SK-N-SH (cell line): Measurements from ENCODE around the gene SMG1. TPM values are rescaled to one million over a fixed set of nuclear protein-coding genes. Genes with fewer than 3 reads are reported as not detected.

Source experiments
- CTCF ChIA-PET: fragments of 300-600, 350-600 bp; formaldehyde crosslinking; extraction: SDS; loops from one replicate; lab custom pipeline; 2021; lab: Yijun Ruan, JAX
- POLR2A ChIA-PET: fragments of 350-600 bp; sonication (Branson Sonifier 250); formaldehyde crosslinking; extraction: SDS; loops from one replicate; lab custom pipeline; 2020; ENCODE audit warnings: antibody characterized with exemption, inconsistent platforms; lab: Yijun Ruan, JAX
- DNase-seq: peaks from one replicate; pipeline ENCODE4 v3.0.0; 2012
- H2AFZ ChIP-seq: fragments of 200-600 bp; sonication (generic); 2 replicates; pipeline ENCODE4 v1.8.1; 2016; ENCODE audit warnings: antibody characterized with exemption, mild to moderate bottlenecking, low read depth
- H3F3A ChIP-seq: fragments of 200-600 bp; sonication (generic); replicated peaks from 2 replicates; pipeline ENCODE3; 2016; ENCODE audit warnings: antibody characterized with exemption, mild to moderate bottlenecking; ENCODE audit not compliant: insufficient read depth
- H3K27ac ChIP-seq, 2 experiments: fragments of 200-500 bp in 1 of 2; fragments of 200-600 bp in 1 of 2; sonication (Bioruptor generic) in 1 of 2; sonication (generic), shearing (Covaris generic) in 1 of 2; 2 replicates each; pipeline versions ENCODE4 v1.5.1 to v1.6.1; 2014 to 2016; ENCODE audit warnings: low read depth in 2 of 2, inconsistent platforms in 1 of 2, low read length in 1 of 2, mild to moderate bottlenecking in 1 of 2, mixed read lengths in 1 of 2
- H3K27me3 ChIP-seq: fragments of 200-600 bp; sonication (generic), shearing (Covaris generic); 2 replicates; pipeline ENCODE4 v1.6.1; 2016; ENCODE audit warnings: mixed run types; ENCODE audit not compliant: insufficient read depth
- H3K36me3 ChIP-seq, 2 experiments: fragments of 200-500 bp in 1 of 2; fragments of 200-600 bp in 1 of 2; sonication (Bioruptor generic) in 1 of 2; sonication (generic) in 1 of 2; replicated peaks in 1 of 2; 2 replicates each; pipeline versions ENCODE3 to v1.5.1; 2014 to 2016; ENCODE audit warnings: low read length in 1 of 2, mild to moderate bottlenecking in 1 of 2; ENCODE audit not compliant: insufficient read depth in 2 of 2, control insufficient read depth in 1 of 2
- H3K4me1 ChIP-seq, 2 experiments: fragments of 200-500 bp in 1 of 2; fragments of 200-600 bp in 1 of 2; sonication (Bioruptor generic) in 1 of 2; sonication (generic), shearing (Covaris generic) in 1 of 2; 2 replicates each; pipeline versions ENCODE4 v1.5.1 to v1.6.1; 2014 to 2016; ENCODE audit warnings: low read depth in 1 of 2, low read length in 1 of 2, mixed run types in 1 of 2; ENCODE audit not compliant: insufficient read depth in 2 of 2, control insufficient read depth in 1 of 2
- H3K4me2 ChIP-seq: fragments of 200-600 bp; sonication (generic), shearing (Covaris generic); 2 replicates; pipeline ENCODE4 v1.6.1; 2017; ENCODE audit warnings: mixed run types
- H3K4me3 ChIP-seq, 2 experiments: fragments of 200-500 bp in 1 of 2; fragments of 200-600 bp in 1 of 2; sonication (Bioruptor generic) in 1 of 2; sonication (generic), shearing (Covaris generic) in 1 of 2; 2 replicates each; pipeline versions ENCODE4 v1.5.1 to v1.8.1; 2014 to 2016; ENCODE audit warnings: low read depth in 2 of 2, inconsistent platforms in 1 of 2, low read length in 1 of 2, mild to moderate bottlenecking in 1 of 2, mixed read lengths in 1 of 2, moderate library complexity in 1 of 2
- H3K79me2 ChIP-seq: fragments of 200-600 bp; sonication (generic); 2 replicates; pipeline ENCODE4 v1.8.1; 2017; ENCODE audit warnings: mild to moderate bottlenecking; ENCODE audit not compliant: insufficient read depth
- H3K9ac ChIP-seq: fragments of 200-600 bp; sonication (generic); 2 replicates; pipeline ENCODE4 v1.6.1; 2017; ENCODE audit warnings: mixed run types
- H3K9me2 ChIP-seq: fragments of 200-600 bp; sonication (generic); 2 replicates; pipeline ENCODE4 v1.6.1; 2017; ENCODE audit warnings: mixed run types
- H3K9me3 ChIP-seq: fragments of 200-600 bp; sonication (generic); 2 replicates; pipeline ENCODE4 v1.6.1; 2017; ENCODE audit warnings: mixed run types, mild to moderate bottlenecking, moderate library complexity
- H4K20me1 ChIP-seq: fragments of 200-600 bp; sonication (generic); 2 replicates; pipeline ENCODE4 v1.6.1; 2017; ENCODE audit warnings: mild to moderate bottlenecking, mixed run types; ENCODE audit not compliant: insufficient read depth
- FOSL2 ChIP-seq: IDR thresholded peaks from 2 replicates; pipeline ENCODE4 v1.4.0; 2012; ENCODE audit warnings: low read depth, mild to moderate bottlenecking, moderate library complexity, borderline replicate concordance
- FOXJ3 ChIP-seq: sonication (generic); formaldehyde crosslinking; IDR thresholded peaks from 2 replicates; pipeline ENCODE4 v1.5.1; 2020; ENCODE audit warnings: mild to moderate bottlenecking, missing genetic modification reagents
- JUND ChIP-seq: IDR thresholded peaks from 2 replicates; pipeline ENCODE4 v1.4.0; 2012
- NFIC ChIP-seq: IDR thresholded peaks from 2 replicates; pipeline ENCODE4 v1.4.0; 2012; ENCODE audit warnings: borderline replicate concordance
- NRF1 ChIP-seq: IDR thresholded peaks from 2 replicates; pipeline ENCODE4 v1.6.1; 2012; ENCODE audit warnings: low read depth, mild to moderate bottlenecking, low read length
- POLR2AphosphoS5 ChIP-seq: IDR thresholded peaks from 2 replicates; pipeline ENCODE4 v1.6.1; 2012; ENCODE audit warnings: low read depth, low read length
- RAD21 ChIP-seq: IDR thresholded peaks from 2 replicates; pipeline ENCODE4 v1.6.1; 2012; ENCODE audit warnings: mild to moderate bottlenecking, low read length
- RCOR1 ChIP-seq: fragments of 150-350 bp; IDR thresholded peaks from 2 replicates; pipeline ENCODE4 v1.6.1; 2017; ENCODE audit warnings: antibody characterized with exemption, low read length
- RFX5 ChIP-seq: IDR thresholded peaks from 2 replicates; pipeline ENCODE4 v1.6.1; 2012; ENCODE audit warnings: mild to moderate bottlenecking, improper control_type of control experiment, low read length
- RXRA ChIP-seq: IDR thresholded peaks from 2 replicates; pipeline ENCODE4 v1.4.0; 2012; ENCODE audit warnings: low read depth, mild to moderate bottlenecking, borderline replicate concordance
- SMC3 ChIP-seq: IDR thresholded peaks from 2 replicates; pipeline ENCODE4 v1.6.1; 2012; ENCODE audit warnings: low read depth, low read length, improper control_type of control experiment
- WGBS: methylation state at CpG from one replicate; pipeline ENCODE4 v1.1.6; 2017; ENCODE audit warnings: low lambda C conversion rate; 5-methylcytosine and 5-hydroxymethylcytosine counted together
- polyA plus RNA-seq, 3 experiments: library from polyadenylated mRNA; depleted of rRNA; stranded (reverse); fragments of >200 nt; gene quantifications; 2 replicates each; pipeline ENCODE4 v1.2.3, GENCODE V29; 2012
- TF ChIP-seq, protein P1 (sequence below): IDR thresholded peaks from 2 replicates; pipeline ENCODE4 v1.6.1; 2012; ENCODE audit warnings: mild to moderate bottlenecking, low read depth, low read length, moderate library complexity
- TF ChIP-seq, protein P2 (sequence below): fragments of 150-350 bp; IDR thresholded peaks from 2 replicates; pipeline ENCODE4 v1.6.1; 2016; ENCODE audit warnings: mild to moderate bottlenecking, low read depth, low read length
- TF ChIP-seq, protein P3 (sequence below): IDR thresholded peaks from 2 replicates; pipeline ENCODE4; 2012
- TF ChIP-seq, protein P4 (sequence below): IDR thresholded peaks from 2 replicates; pipeline ENCODE4 v1.4.0; 2012; ENCODE audit warnings: low read depth
- TF ChIP-seq, protein P5 (sequence below): IDR thresholded peaks from 2 replicates; pipeline ENCODE4 v1.4.0; 2012; ENCODE audit warnings: low read depth, borderline replicate concordance
- TF ChIP-seq, protein P6 (sequence below): fragments of 150-350 bp; IDR thresholded peaks from 2 replicates; pipeline ENCODE4 v1.6.1; 2017; ENCODE audit warnings: antibody characterized with exemption, low read length, low read depth, borderline replicate concordance

SMG1 gene
- polyA plus RNA-seq, 1 of the 3 experiments (the other 2 are of a cell fraction) = 11.2 TPM

DNA sequence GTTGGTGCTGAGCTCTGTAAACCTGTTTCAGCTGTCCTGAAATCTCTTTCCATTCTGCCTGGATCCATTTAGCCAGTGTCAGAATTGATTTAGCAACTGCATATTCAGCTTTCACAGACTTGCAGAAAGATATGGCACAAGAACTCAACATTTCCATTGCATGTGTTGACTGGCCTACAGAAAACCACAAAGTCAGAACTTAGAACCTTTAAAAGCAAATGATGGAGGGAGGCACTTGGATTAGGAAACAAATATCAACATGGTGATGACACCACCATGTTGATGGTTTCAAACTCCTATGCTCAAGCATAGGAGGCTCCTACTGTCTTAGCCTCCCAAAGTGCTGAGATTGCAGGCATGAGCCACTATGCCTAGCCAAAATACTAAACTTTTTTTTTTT is 72.5 kb downstream of the SMG1 start:
- DNase-seq = no peak
- TF ChIP-seq NRF1 (no peak), RAD21 (no peak), RXRA (no peak), SMC3 (no peak), NFIC (no peak), RCOR1 (no peak), JUND (no peak), POLR2AphosphoS5 (no peak), FOSL2 (no peak)
- TF ChIP-seq, protein P1, sequence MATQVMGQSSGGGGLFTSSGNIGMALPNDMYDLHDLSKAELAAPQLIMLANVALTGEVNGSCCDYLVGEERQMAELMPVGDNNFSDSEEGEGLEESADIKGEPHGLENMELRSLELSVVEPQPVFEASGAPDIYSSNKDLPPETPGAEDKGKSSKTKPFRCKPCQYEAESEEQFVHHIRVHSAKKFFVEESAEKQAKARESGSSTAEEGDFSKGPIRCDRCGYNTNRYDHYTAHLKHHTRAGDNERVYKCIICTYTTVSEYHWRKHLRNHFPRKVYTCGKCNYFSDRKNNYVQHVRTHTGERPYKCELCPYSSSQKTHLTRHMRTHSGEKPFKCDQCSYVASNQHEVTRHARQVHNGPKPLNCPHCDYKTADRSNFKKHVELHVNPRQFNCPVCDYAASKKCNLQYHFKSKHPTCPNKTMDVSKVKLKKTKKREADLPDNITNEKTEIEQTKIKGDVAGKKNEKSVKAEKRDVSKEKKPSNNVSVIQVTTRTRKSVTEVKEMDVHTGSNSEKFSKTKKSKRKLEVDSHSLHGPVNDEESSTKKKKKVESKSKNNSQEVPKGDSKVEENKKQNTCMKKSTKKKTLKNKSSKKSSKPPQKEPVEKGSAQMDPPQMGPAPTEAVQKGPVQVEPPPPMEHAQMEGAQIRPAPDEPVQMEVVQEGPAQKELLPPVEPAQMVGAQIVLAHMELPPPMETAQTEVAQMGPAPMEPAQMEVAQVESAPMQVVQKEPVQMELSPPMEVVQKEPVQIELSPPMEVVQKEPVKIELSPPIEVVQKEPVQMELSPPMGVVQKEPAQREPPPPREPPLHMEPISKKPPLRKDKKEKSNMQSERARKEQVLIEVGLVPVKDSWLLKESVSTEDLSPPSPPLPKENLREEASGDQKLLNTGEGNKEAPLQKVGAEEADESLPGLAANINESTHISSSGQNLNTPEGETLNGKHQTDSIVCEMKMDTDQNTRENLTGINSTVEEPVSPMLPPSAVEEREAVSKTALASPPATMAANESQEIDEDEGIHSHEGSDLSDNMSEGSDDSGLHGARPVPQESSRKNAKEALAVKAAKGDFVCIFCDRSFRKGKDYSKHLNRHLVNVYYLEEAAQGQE = no peak
- TF ChIP-seq, protein P2, sequence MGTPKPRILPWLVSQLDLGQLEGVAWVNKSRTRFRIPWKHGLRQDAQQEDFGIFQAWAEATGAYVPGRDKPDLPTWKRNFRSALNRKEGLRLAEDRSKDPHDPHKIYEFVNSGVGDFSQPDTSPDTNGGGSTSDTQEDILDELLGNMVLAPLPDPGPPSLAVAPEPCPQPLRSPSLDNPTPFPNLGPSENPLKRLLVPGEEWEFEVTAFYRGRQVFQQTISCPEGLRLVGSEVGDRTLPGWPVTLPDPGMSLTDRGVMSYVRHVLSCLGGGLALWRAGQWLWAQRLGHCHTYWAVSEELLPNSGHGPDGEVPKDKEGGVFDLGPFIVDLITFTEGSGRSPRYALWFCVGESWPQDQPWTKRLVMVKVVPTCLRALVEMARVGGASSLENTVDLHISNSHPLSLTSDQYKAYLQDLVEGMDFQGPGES = no peak
- TF ChIP-seq, protein P3, sequence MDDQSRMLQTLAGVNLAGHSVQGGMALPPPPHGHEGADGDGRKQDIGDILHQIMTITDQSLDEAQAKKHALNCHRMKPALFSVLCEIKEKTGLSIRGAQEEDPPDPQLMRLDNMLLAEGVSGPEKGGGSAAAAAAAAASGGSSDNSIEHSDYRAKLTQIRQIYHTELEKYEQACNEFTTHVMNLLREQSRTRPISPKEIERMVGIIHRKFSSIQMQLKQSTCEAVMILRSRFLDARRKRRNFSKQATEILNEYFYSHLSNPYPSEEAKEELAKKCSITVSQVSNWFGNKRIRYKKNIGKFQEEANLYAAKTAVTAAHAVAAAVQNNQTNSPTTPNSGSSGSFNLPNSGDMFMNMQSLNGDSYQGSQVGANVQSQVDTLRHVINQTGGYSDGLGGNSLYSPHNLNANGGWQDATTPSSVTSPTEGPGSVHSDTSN = no peak
- TF ChIP-seq, protein P4, sequence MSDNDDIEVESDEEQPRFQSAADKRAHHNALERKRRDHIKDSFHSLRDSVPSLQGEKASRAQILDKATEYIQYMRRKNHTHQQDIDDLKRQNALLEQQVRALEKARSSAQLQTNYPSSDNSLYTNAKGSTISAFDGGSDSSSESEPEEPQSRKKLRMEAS = no peak
- Histone ChIP-seq H3K79me2 (0 out of 2 replicates have a peak, but pooled peaks cover 3% of the 10 kb centered on the region), H3K4me3 (no peak overlapping the region), H3K27me3 (no peaks in the 10 kb centered on the region), H2AFZ (no peak overlapping the region), H3K4me2 (no peak overlapping the region), H3K9me3 (no peaks in the 10 kb centered on the region), H3K27ac (no peak overlapping the region), H3K36me3 (peaks cover 57 to 64% of the 10 kb centered on the region in 2 experiments), H3F3A (peaks cover 5% of the 10 kb centered on the region), H3K4me1 (no peaks in the 10 kb centered on the region), H4K20me1 (no peaks in the 10 kb centered on the region), H3K9me2 (no peaks in the 10 kb centered on the region), H3K9ac (no peak overlapping the region)
- ChIA-PET POLR2A (no interaction called here), CTCF (interaction anchor here (1.0 kb wide), 1 partner anchor 52 kb away, joined by 4 read pairs; the partner anchor contains the start of gene ARL6IP1)

DNA sequence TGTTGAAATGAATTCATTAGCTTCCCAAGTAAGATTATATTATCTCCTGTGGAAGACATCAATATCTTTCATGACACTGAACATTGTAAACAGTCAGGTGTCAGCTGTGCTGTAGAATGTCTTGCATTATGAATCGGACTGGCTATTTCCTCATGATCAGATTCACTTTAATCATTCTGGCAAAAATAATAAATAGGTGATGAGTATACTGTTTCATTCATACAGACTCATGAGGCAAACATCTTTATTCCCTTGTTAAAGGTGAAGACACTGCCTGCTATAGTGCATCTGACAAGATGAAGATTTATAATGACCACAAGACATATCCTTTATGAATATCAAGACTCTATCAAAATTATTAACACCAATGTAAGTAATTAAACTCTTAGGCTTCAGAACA is 73.6 kb downstream of the SMG1 start:
- Histone ChIP-seq H2AFZ (no peak overlapping the region), H3K79me2 (0 out of 2 replicates have a peak, but pooled peaks cover 3% of the 10 kb centered on the region), H4K20me1 (no peaks in the 10 kb centered on the region), H3K9ac (no peak overlapping the region), H3K27ac (no peak overlapping the region), H3K4me2 (no peak overlapping the region), H3F3A (peaks cover 5% of the 10 kb centered on the region), H3K27me3 (no peaks in the 10 kb centered on the region), H3K4me3 (no peak overlapping the region), H3K4me1 (no peaks in the 10 kb centered on the region), H3K9me3 (no peaks in the 10 kb centered on the region), H3K36me3 (peaks cover 61 to 70% of the 10 kb centered on the region in 2 experiments), H3K9me2 (no peaks in the 10 kb centered on the region)
- WGBS = 89% methylated on average over 1 of the region's 1 CpG
- ChIA-PET POLR2A (no interaction called here), CTCF (no interaction called here)
- DNase-seq = no peak
- TF ChIP-seq RFX5 = no peak
- TF ChIP-seq, protein P5, sequence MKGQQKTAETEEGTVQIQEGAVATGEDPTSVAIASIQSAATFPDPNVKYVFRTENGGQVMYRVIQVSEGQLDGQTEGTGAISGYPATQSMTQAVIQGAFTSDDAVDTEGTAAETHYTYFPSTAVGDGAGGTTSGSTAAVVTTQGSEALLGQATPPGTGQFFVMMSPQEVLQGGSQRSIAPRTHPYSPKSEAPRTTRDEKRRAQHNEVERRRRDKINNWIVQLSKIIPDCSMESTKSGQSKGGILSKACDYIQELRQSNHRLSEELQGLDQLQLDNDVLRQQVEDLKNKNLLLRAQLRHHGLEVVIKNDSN = no peak
- no peak for TF ChIP-seq FOXJ3
- TF ChIP-seq, protein P6, sequence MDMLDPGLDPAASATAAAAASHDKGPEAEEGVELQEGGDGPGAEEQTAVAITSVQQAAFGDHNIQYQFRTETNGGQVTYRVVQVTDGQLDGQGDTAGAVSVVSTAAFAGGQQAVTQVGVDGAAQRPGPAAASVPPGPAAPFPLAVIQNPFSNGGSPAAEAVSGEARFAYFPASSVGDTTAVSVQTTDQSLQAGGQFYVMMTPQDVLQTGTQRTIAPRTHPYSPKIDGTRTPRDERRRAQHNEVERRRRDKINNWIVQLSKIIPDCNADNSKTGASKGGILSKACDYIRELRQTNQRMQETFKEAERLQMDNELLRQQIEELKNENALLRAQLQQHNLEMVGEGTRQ = no peak
- no peak for TF ChIP-seq RAD21
- TF ChIP-seq, protein P4 = no peak
- TF ChIP-seq, protein P2 = no peak
- no peak for TF ChIP-seq POLR2AphosphoS5
